DMS53 treated with DMSO at 0.1 percent for 48 hours (cell line): Measurements from ENCODE around the gene SIK3.
"Not testable (repeated sequence)": the region's sequence is repeated elsewhere in the genome, so short reads cannot be mapped to it uniquely, and the experiment has no call there.

Experiments used
- DNase-seq: peaks from one replicate; lab custom pipeline; 2025; ENCODE audit not compliant: unreplicated experiment; lab: John Stamatoyannopoulos, UW

The SIK3 gene

GRCh38 chr11:116843661-116844060 lies 254.6 kb downstream of the SIK3 start:
- DNase-seq: no peak

GRCh38 chr11:116842909-116843308 lies 255.3 kb downstream of the SIK3 start:
- no peak for DNase-seq

GRCh38 chr11:116842117-116842516 lies 256.1 kb downstream of the SIK3 start:
- no peak for DNase-seq

GRCh38 chr11:116840746-116841296 lies 257.4 kb downstream of the SIK3 start:
- DNase-seq: no peak

- peak; percentile 8 for DNase-seq
These were observed 257.9 kb downstream of the SIK3 start for GRCh38 chr11:116840224-116840745.

GRCh38 chr11:116838321-116839084 lies 259.7 kb downstream of the SIK3 start:
- no peak for DNase-seq

- DNase-seq: no peak
These were observed 260.8 kb downstream of the SIK3 start, which contains the start of gene APOA1 for GRCh38 chr11:116837231-116838091. TSS of gene APOA1 (minus strand) at chr11:116837622. CDS start at chr11:116837387, 235 bp downstream.

- no peak for DNase-seq
These were observed 261.6 kb downstream of the SIK3 start for GRCh38 chr11:116836632-116836991.

- peak; percentile 73 for DNase-seq
These were observed 262.2 kb downstream of the SIK3 start for GRCh38 chr11:116835791-116836631.

- no peak for DNase-seq
These were observed 263.0 kb downstream of the SIK3 start for GRCh38 chr11:116835042-116835772.

GRCh38 chr11:116834535-116835041 lies 263.6 kb downstream of the SIK3 start:
- not testable (repeated sequence) for DNase-seq

- no peak for DNase-seq
These were observed 264.3 kb downstream of the SIK3 start for GRCh38 chr11:116833816-116834534.

GRCh38 chr11:116833491-116833815 lies 264.8 kb downstream of the SIK3 start:
- DNase-seq: no peak

GRCh38 chr11:116832350-116833290 lies 265.6 kb downstream of the SIK3 start:
- no peak for DNase-seq

- no peak for DNase-seq
These were observed 266.4 kb downstream of the SIK3 start for GRCh38 chr11:116831790-116832349.

GRCh38 chr11:116830184-116830912 lies 267.9 kb downstream of the SIK3 start:
- no peak for DNase-seq

- DNase-seq: no peak
These were observed 268.6 kb downstream of the SIK3 start, which contains the start of gene APOC3 for GRCh38 chr11:116829525-116830183. TSS of gene APOC3 (plus strand) at chr11:116829907. CDS start at chr11:116830583, 676 bp downstream.
